Measurements from ENCODE around the gene OGDHL. TPM values are rescaled to one million over a fixed set of nuclear protein-coding genes. Genes with fewer than 3 reads are reported as not detected.
A peak's percentile ranks its signal among the peaks of the same experiment; 100 is the strongest.

The OGDHL gene
- total and polyA plus RNA-seq, 2 of the 13 experiments (the other 11 are each of a cell fraction or from before 2014, with no cell fraction given) = 3.0 to 9.8 TPM

GRCh38 chr10:49740346-49741107 is 21.6 kb downstream of the OGDHL start:
- no peaks in the 10 kb centered on the region for H4K20me1 ChIP-seq (ENCODE audit: insufficient read depth, low read length)
- in situ Hi-C loops (cut with HindIII; ENCODE audit: extremely low pct_ligation_motif_present, low pct_unique_long_range_greater_than_20kb) = no loop called here
- H3K4me1 ChIP-seq (ENCODE audit: insufficient read depth, low read length) = no peaks in the 10 kb centered on the region
- no peaks in the 10 kb centered on the region for H3K79me2 ChIP-seq (ENCODE audit: insufficient read depth, low read length)
- H2AFZ ChIP-seq (ENCODE audit: low read length) = no peak overlapping the region
- H3K27ac ChIP-seq (ENCODE audit: extremely low read length, insufficient read depth, low read length) = no peak overlapping the region
- H3K27me3 ChIP-seq (ENCODE audit: control insufficient read depth in 1 of 2, insufficient read depth in 2 of 2, low read length in 2 of 2) = no peaks in the 10 kb centered on the region
- BruUV-seq (replicated peaks) = no TSS peak
- POLR2A ChIA-PET = no interaction called here
- DNase-seq (ENCODE audit: low spot score) = no peak
- no peak overlapping the region for H3K9ac ChIP-seq (ENCODE audit: insufficient read depth, low read depth, low read length)
- H3K36me3 ChIP-seq (replicated peaks in 1 of 2; ENCODE audit: control insufficient read depth in 1 of 2, insufficient read depth in 2 of 2, low read length in 2 of 2) = no peaks in the 10 kb centered on the region; a peak in 1 of 5 replicates
- H3K4me3 ChIP-seq (replicated peaks in 1 of 3; ENCODE audit: insufficient read depth in 1 of 3, low read depth in 2 of 3, low read length in 3 of 3) = no peak overlapping the region
- WGBS (ENCODE audit: low lambda C conversion rate) = 85% methylated on average over 11 of the region's 16 CpGs
- no peaks in the 10 kb centered on the region for H3K9me3 ChIP-seq (ENCODE audit: low read length)
- no peak overlapping the region for H3K4me2 ChIP-seq (ENCODE audit: low read depth, low read length)
- intact Hi-C loops (cut with micrococcal nuclease; ENCODE audit: unreplicated experiment) = no loop called here
- FAIRE-seq = no peak
- CTCF ChIA-PET (ENCODE audit: low intra/inter-chr PET ratio, low total read pairs) = no interaction called here
- ATAC-seq = peak; percentile 13
- TF ChIP-seq ZNF841 (CRISPR knock-in tag; IDR thresholded peaks at IDR 0.05; ENCODE audit: borderline replicate concordance) (no peak), FOXC1 (CRISPR knock-in tag; IDR thresholded peaks at IDR 0.05; ENCODE audit: borderline replicate concordance) (no peak), ZNF275 (CRISPR knock-in tag; IDR thresholded peaks at IDR 0.05; ENCODE audit: borderline replicate concordance) (no peak), KMT2A (CRISPR knock-in tag; IDR thresholded peaks at IDR 0.05) (no peak), ZNF512B (CRISPR knock-in tag; IDR thresholded peaks at IDR 0.05; ENCODE audit: borderline replicate concordance) (no peak), ATF7-NPFF (CRISPR knock-in tag; IDR thresholded peaks at IDR 0.05; ENCODE audit: low read depth) (no peak), PLSCR1 (CRISPR knock-in tag; IDR thresholded peaks at IDR 0.05; ENCODE audit: borderline replicate concordance) (no peak), ZNF782 (CRISPR knock-in tag; IDR thresholded peaks at IDR 0.05; ENCODE audit: borderline replicate concordance) (no peak), ZBTB3 (CRISPR knock-in tag; IDR thresholded peaks at IDR 0.05; ENCODE audit: borderline replicate concordance, low read depth) (no peak), ATF4 (CRISPR knock-in tag; IDR thresholded peaks at IDR 0.05) (no peak), ZNF230 (CRISPR knock-in tag; IDR thresholded peaks at IDR 0.05) (no peak), ZNF576 (CRISPR knock-in tag; IDR thresholded peaks at IDR 0.05) (no peak), ZNF441 (CRISPR knock-in tag; IDR thresholded peaks at IDR 0.05; ENCODE audit: borderline replicate concordance) (no peak), SATB2 (CRISPR knock-in tag; IDR thresholded peaks at IDR 0.05) (no peak), ISX (CRISPR knock-in tag; conservative IDR thresholded peaks at IDR 0.05) (no peak), ESRRA (CRISPR knock-in tag; IDR thresholded peaks at IDR 0.05; ENCODE audit: low read depth) (no peak), SRY (CRISPR knock-in tag; IDR thresholded peaks at IDR 0.05) (no peak), ZNF7 (CRISPR knock-in tag; IDR thresholded peaks at IDR 0.05) (no peak)
